T-cell (primary cell): Measurements from ENCODE around the gene ZC3H12D. TPM values are rescaled to one million over a fixed set of nuclear protein-coding genes. Genes with fewer than 3 reads are reported as not detected.

Experiments
- ATAC-seq, 4 experiments: fragments of 200-7000 bp in 3 of 4; fragments of 150-1000 bp in 1 of 4; cut with Tn5 transposase; replicated peaks in 1 of 4; 1 replicate in 3 of 4; 2 replicates in 1 of 4; pipeline ENCODE4 v1.10.0; 2021; ENCODE audit warnings: moderate library complexity in 3 of 4, mild to moderate bottlenecking in 2 of 4, moderate number of reproducible peaks in 1 of 4
- CTCF ChIA-PET, 2 donors: fragments of 300-600 bp; sonication (Branson Sonifier 250); formaldehyde crosslinking; loops; one replicate each; lab custom pipeline; 2022; ENCODE audit warnings: antibody characterized with exemption in 2 of 2; lab: Charles Lee
- POLR2A ChIA-PET, 2 donors: fragments of 300-600 bp; sonication (Branson Sonifier 250); formaldehyde crosslinking; loops; one replicate each; lab custom pipeline; 2022; ENCODE audit warnings: antibody characterized with exemption in 2 of 2; lab: Charles Lee
- DNase-seq, 35 experiments: peaks; one replicate each; pipeline versions ENCODE4 v3.0.0 to v3.0.0-alpha.2; 2013 to 2023
- H3K27ac ChIP-seq: one replicate; pipeline ENCODE4 v1.5.1; 2013; ENCODE audit warnings: low read length
- H3K27me3 ChIP-seq, 2 experiments: replicated peaks in 1 of 2; 1 replicate in 1 of 2; 2 replicates in 1 of 2; pipeline versions ENCODE4 v1.6.1 to v1.7.0; 2013; ENCODE audit warnings: low read length in 1 of 2, mixed read lengths in 1 of 2; ENCODE audit not compliant: control insufficient read depth in 2 of 2, insufficient read depth in 2 of 2; ENCODE audit errors: extremely low read depth in 1 of 2
- H3K36me3 ChIP-seq, 2 donors: 1 replicate in 1 of 2; 2 replicates in 1 of 2; pipeline versions ENCODE4 v1.6.1 to v1.7.0; 2013; ENCODE audit warnings: low read length in 1 of 2; ENCODE audit not compliant: control insufficient read depth in 2 of 2, insufficient read depth in 1 of 2; ENCODE audit errors: extremely low read depth in 1 of 2
- H3K4me1 ChIP-seq, 2 experiments: 1 replicate in 1 of 2; 2 replicates in 1 of 2; pipeline versions ENCODE4 v1.6.1 to v1.7.0; 2013; ENCODE audit warnings: low read length in 2 of 2, mixed read lengths in 1 of 2; ENCODE audit not compliant: insufficient read depth in 2 of 2, control insufficient read depth in 1 of 2; ENCODE audit errors: extremely low read depth in 1 of 2
- H3K4me3 ChIP-seq, 2 donors: 1 replicate in 1 of 2; 2 replicates in 1 of 2; pipeline versions ENCODE4 v1.5.1 to v1.7.0; 2013; ENCODE audit warnings: mild to moderate bottlenecking in 2 of 2, low read length in 1 of 2, moderate library complexity in 1 of 2; ENCODE audit not compliant: control insufficient read depth in 1 of 2; ENCODE audit errors: extremely low read depth in 1 of 2
- H3K9me3 ChIP-seq: 2 replicates; pipeline ENCODE4 v1.7.0; 2013
- H3K27ac Mint-ChIP-seq, 2 donors: one replicate each; pipeline ENCODE4 v1.8.0; 2020 to 2021; ENCODE audit warnings: mild to moderate bottlenecking in 2 of 2, mixed read lengths in 2 of 2
- H3K27me3 Mint-ChIP-seq, 2 donors: one replicate each; pipeline ENCODE4 v1.8.0; 2021 to 2022; ENCODE audit warnings: mixed read lengths in 2 of 2
- H3K36me3 Mint-ChIP-seq: one replicate; pipeline ENCODE4 v1.8.0; 2021; ENCODE audit warnings: mixed read lengths
- H3K4me1 Mint-ChIP-seq, 3 donors: one replicate each; pipeline ENCODE4 v1.8.0; 2020 to 2022; ENCODE audit warnings: mixed read lengths in 3 of 3, mild to moderate bottlenecking in 1 of 3
- H3K4me3 Mint-ChIP-seq, 3 donors: one replicate each; pipeline ENCODE4 v1.8.0; 2020 to 2022; ENCODE audit warnings: mild to moderate bottlenecking in 3 of 3, mixed read lengths in 3 of 3, moderate library complexity in 3 of 3
- H3K9me3 Mint-ChIP-seq, 3 donors: one replicate each; pipeline ENCODE4 v1.8.0; 2020 to 2022; ENCODE audit warnings: mixed read lengths in 3 of 3
- WGBS: methylation state at CpG from one replicate; pipeline ENCODE4 v1.1.5; 2013; ENCODE audit warnings: missing lambda C conversion rate; ENCODE audit not compliant: insufficient coverage; 5-methylcytosine and 5-hydroxymethylcytosine counted together
- total RNA-seq, 35 experiments: library from RNA in 6 of 35; stranded (reverse) in 6 of 35; fragments of 120-200 nt in 1 of 35; gene quantifications; one replicate each; pipeline versions ENCODE4 v1.2.1 to v1.2.4 and lab custom pipeline; 2013 to 2026

ZC3H12D gene
- total RNA-seq, 5 donors from 2014 or later (not counting 1 experiment from before 2014, with no cell fraction given), result 48.2 to 117 (median 107) TPM

DNA sequence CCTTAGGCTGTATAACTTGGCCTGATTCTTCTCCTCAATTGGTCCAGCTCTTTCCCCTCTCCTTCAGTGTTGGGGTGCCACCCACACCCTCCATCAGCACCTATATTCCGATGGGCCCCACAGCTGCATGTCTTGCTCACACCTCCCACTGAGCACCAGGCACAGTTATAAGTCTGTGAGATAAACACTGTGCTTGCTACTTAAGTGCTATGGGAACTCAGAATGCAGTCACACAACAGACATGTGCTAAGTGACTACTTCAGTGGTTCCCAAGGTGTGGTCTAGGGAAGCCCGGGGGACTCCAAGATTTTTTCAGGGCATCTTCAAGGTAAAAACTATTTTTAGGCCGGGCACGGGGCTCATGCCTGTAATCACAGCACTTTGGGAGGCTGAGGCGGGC, 7.3 kb downstream of the ZC3H12D start:
- Mint-ChIP-seq H3K4me3 (peak overlapping the region; percentile 6 to 50 (median 41)), H3K36me3 (peaks cover 52% of the 10 kb centered on the region), H3K27me3 (no peaks in the 10 kb centered on the region), H3K9me3 (no peaks in the 10 kb centered on the region), H3K27ac (peak overlapping the region in 1 of 2 donors; percentile 48), H3K4me1 (peaks cover 65 to 79% (median 77%) of the 10 kb centered on the region in 3 donors)
- no peaks in the 10 kb centered on the region for H3K9me3 ChIP-seq
- no peak for ATAC-seq
- ChIA-PET CTCF (no interaction called here), POLR2A (interaction anchor here in 1 of 2 donors (0.6 kb wide), 1 partner anchor 22 kb away, joined by 3 read pairs; no protein-coding TSS in a partner anchor)
- H3K4me3 ChIP-seq, result no peak overlapping the region
- WGBS, result 86% methylated on average over 1 of the region's 5 CpGs
- H3K27me3 ChIP-seq, result no peaks in the 10 kb centered on the region
- peaks cover 9 to 80% of the 10 kb centered on the region in 2 experiments for H3K4me1 ChIP-seq
- no peak for DNase-seq
- peaks cover 0 to 24% of the 10 kb centered on the region in 2 donors for H3K36me3 ChIP-seq
- H3K27ac ChIP-seq, result no peak overlapping the region

DNA sequence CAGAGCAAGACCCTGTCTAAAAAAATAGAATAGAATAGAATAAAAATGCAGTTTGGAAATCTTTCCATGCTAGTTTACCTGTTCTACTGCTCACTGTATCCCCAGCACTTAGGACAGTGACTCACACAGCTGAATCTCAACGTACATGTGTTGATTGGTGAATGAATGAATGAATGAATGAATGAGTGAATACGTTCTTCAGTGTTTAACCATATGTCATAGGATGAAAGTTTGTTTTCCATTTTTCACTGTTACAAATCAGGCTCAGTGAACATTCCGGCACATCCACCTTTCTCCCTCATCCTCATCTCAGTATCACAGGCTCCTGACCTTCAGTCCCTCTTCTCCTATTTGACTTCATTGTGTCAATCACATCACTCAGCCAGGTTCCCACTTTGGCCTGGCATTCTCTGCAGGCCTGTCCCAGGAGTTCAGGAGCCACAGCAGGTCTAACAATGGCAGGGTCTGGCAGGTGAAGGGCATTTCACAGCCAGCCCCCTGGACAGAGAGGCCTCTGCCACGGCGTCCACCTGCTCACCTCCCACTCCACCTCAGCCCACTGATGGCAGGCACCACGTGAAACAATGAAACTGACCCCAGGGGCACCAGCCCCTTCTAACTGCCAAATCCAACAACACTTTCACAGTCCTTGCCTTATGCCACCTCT, 7.9 kb downstream of the ZC3H12D start:
- Histone ChIP-seq H3K27ac (no peak overlapping the region), H3K4me3 (no peak overlapping the region), H3K4me1 (peaks cover 9 to 82% of the 10 kb centered on the region in 2 experiments), H3K27me3 (no peaks in the 10 kb centered on the region), H3K9me3 (no peaks in the 10 kb centered on the region), H3K36me3 (peaks cover 0 to 29% of the 10 kb centered on the region in 2 donors)
- ChIA-PET CTCF (no interaction called here), POLR2A (interaction anchor here in 1 of 2 donors (0.6 kb wide), 1 partner anchor 54 kb away, joined by 3 read pairs; no protein-coding TSS in a partner anchor)
- peak overlapping the region in 1 of 3 donors; percentile 6 for H3K4me3 Mint-ChIP-seq
- H3K27me3 Mint-ChIP-seq, result no peaks in the 10 kb centered on the region
- ATAC-seq, result no peak
- DNase-seq, result no peak
- peaks cover 65 to 82% (median 80%) of the 10 kb centered on the region in 3 donors for H3K4me1 Mint-ChIP-seq
- peaks cover 51% of the 10 kb centered on the region for H3K36me3 Mint-ChIP-seq
- no peaks in the 10 kb centered on the region for H3K9me3 Mint-ChIP-seq
- H3K27ac Mint-ChIP-seq, result no peak overlapping the region
- WGBS, result 75% methylated on average over 4 of the region's 6 CpGs

DNA sequence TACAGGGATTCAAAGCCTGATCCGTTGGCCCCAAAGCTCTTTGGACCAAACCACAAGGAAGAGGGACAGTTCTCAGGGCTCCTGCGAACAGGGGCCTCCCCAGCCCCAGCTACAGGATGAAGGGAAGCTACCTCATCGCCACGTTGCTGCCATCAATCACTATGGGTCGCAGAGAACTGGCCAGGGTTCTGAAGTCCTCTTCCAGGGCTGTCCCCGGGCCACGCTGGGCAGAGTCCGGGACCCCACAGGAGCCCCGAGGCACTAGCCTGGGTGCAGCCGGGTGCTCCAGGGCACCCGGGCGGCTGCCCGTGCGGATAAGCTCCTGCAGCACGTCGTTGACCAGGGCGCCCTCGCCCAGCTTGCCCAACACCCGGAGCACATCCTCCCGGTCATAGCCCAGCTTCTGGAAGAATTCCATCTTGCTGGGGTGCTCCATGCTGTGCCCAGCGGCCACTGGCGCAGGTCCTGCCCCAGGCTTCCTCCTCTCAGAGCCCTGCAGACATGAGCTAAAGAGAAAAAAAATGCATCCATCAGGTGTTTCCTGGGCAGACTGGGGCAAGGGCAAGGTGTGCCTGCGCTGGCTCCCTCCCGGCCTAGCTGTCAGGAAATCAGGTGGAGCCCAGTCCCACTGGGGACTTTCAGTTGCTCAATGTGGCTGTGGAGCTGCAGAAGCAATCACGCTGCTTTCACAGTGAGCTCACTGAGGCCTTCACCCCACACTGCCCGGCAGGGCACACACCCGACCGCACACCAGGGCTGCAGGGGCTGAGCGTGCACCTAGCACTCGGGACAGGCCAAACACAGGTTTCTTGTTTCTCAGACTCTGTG, 10.5 kb downstream of the ZC3H12D start:
- ATAC-seq, result peak in 1 of 4 experiments; percentile 15
- H3K36me3 Mint-ChIP-seq, result peaks cover 43% of the 10 kb centered on the region
- no peaks in the 10 kb centered on the region for H3K9me3 Mint-ChIP-seq
- CTCF ChIA-PET, result interaction anchor here (0.5 to 2.7 kb wide), 7 partner anchors 37 to 422 kb away, joined by 3 to 26 read pairs (median 5); no protein-coding TSS in a partner anchor
- Histone ChIP-seq H3K4me1 (peaks cover 0 to 72% of the 10 kb centered on the region in 2 experiments), H3K27me3 (no peaks in the 10 kb centered on the region), H3K9me3 (no peaks in the 10 kb centered on the region), H3K36me3 (peaks cover 0 to 51% of the 10 kb centered on the region in 2 donors), H3K27ac (no peak overlapping the region), H3K4me3 (no peak overlapping the region)
- H3K4me3 Mint-ChIP-seq, result peak overlapping the region in 1 of 3 donors; percentile 41
- H3K27ac Mint-ChIP-seq, result peak overlapping the region in 1 of 2 donors; percentile 5
- H3K27me3 Mint-ChIP-seq, result no peaks in the 10 kb centered on the region
- peaks cover 40 to 80% (median 73%) of the 10 kb centered on the region in 3 donors for H3K4me1 Mint-ChIP-seq
- POLR2A ChIA-PET, result interaction anchor here in 1 of 2 donors (0.6 kb wide), 1 partner anchor 13 kb away, joined by 3 read pairs; no protein-coding TSS in a partner anchor
- WGBS, result 78% methylated on average over 28 of the region's 30 CpGs
- no peak for DNase-seq

DNA sequence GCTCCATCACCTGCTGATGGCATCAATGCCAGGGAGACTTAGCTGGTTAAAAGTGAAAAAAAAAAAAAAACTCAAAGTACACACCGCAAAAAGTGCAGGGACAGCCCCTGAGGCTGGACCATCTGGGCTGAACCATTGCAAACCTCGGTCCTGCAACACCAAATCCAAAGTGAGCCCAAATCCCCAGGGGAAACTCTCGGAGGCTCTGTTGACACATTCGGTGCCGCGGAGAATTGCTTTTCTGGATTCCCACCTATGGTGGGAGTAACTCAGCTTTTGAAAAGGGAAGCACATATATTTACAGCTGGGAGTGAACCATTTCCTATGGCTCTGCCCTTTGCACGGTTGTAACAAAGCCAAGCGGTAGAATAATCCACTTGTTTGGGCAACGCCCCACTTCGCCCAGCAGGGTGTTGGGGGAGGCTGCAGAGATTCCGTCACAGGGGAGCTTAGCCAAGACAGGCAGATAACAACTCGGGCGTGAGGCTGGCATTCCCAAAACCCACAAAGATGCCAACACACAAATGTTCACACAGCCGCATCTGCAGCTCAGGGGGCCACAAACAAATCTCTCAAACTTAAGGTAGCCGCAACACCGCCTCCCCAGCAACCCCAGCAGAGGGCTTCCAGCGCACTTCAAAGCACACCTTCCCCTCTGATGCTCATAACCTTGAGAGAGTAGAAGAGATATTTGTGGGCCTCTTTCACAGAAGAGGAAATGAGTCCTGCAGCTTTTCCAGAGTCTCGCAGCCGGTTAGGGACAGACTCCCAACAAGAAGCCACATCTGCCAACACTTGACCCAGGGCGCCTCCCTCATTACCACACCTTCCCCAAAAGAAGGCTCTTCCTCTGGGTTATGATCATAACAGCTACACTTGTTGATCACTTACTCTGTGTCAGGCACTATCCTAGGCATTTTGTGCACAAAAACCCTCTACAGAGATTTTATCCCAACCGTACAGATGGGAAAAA, 11.4 kb downstream of the ZC3H12D start:
- Mint-ChIP-seq H3K9me3 (no peaks in the 10 kb centered on the region), H3K4me1 (peaks cover 34 to 79% (median 70%) of the 10 kb centered on the region in 3 donors), H3K27me3 (no peaks in the 10 kb centered on the region), H3K36me3 (peaks cover 37% of the 10 kb centered on the region), H3K4me3 (peak overlapping the region; percentile 31 to 41 (median 35)), H3K27ac (peak overlapping the region; percentile 55 to 75)
- H3K27ac ChIP-seq, result peak overlapping the region; percentile 2
- H3K27me3 ChIP-seq, result no peaks in the 10 kb centered on the region
- WGBS, result 68% methylated on average over 8 of the region's 21 CpGs
- POLR2A ChIA-PET, result interaction anchor here (0.6 to 1.0 kb wide), 4 partner anchors 10 to 43 kb away, joined by 3 to 4 read pairs (median 3); no protein-coding TSS in a partner anchor
- CTCF ChIA-PET, result interaction anchor here (0.6 to 2.7 kb wide), 7 partner anchors 22 to 442 kb away, joined by 3 to 26 read pairs (median 4); no protein-coding TSS in a partner anchor
- ATAC-seq (peak; percentile 52 to 58 (median 55)), DNase-seq (peak in 11 of 35 experiments; percentile 14 to 51 (median 27))
- no peak overlapping the region for H3K4me3 ChIP-seq
- H3K9me3 ChIP-seq, result no peaks in the 10 kb centered on the region
- peaks cover 0 to 72% of the 10 kb centered on the region in 2 experiments for H3K4me1 ChIP-seq
- peaks cover 0 to 56% of the 10 kb centered on the region in 2 donors for H3K36me3 ChIP-seq

DNA sequence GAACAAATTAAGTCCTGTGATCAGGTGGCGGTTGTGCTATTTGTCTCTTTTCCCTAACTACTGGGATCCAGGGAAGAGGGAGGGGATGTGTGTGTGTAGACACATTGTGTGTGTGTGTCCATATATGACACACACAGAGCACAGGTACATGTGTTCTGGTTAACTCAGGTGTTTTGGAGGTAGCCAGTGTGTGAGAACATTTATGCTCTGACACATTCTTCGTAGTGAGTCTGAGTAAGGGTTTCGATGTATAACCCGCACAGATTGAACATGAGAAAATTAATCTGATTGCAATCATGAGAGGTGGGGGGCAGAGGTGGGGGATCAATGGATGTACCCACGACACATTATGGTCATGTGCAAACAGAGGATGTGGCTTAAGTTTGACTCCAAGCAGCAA, 12.6 kb downstream of the ZC3H12D start:
- H3K4me3 Mint-ChIP-seq, result peak overlapping the region in 1 of 3 donors; percentile 1
- ChIA-PET CTCF (interaction anchor here in 1 of 2 donors (0.6 to 2.7 kb wide), 2 partner anchors 45 kb away, joined by 3 to 26 read pairs; no protein-coding TSS in a partner anchor), POLR2A (interaction anchor here in 1 of 2 donors (0.6 kb wide), 1 partner anchor 11 kb away, joined by 4 read pairs; no protein-coding TSS in a partner anchor)
- Histone ChIP-seq H3K36me3 (peaks cover 0 to 56% of the 10 kb centered on the region in 2 donors), H3K9me3 (no peaks in the 10 kb centered on the region), H3K27me3 (no peaks in the 10 kb centered on the region), H3K4me1 (peaks cover 0 to 77% of the 10 kb centered on the region in 2 experiments), H3K27ac (peak overlapping the region; percentile 39), H3K4me3 (no peak overlapping the region)
- 83% methylated on average over 2 of the region's 5 CpGs for WGBS
- ATAC-seq (no peak), DNase-seq (no peak)
- peaks cover 36% of the 10 kb centered on the region for H3K36me3 Mint-ChIP-seq
- H3K27me3 Mint-ChIP-seq, result no peaks in the 10 kb centered on the region
- H3K9me3 Mint-ChIP-seq, result no peaks in the 10 kb centered on the region
- H3K27ac Mint-ChIP-seq, result peak overlapping the region; percentile 15 to 58
- peaks cover 35 to 82% (median 72%) of the 10 kb centered on the region in 3 donors for H3K4me1 Mint-ChIP-seq
